BJ (cell line): ENCODE results near the gene ACAP3. TPM values are rescaled to one million over a fixed set of nuclear protein-coding genes. Genes with fewer than 3 reads are reported as not detected.
A peak's percentile ranks its signal among the peaks of the same experiment; 100 is the strongest.

ENCODE experiments used
- CTCF ChIA-PET: fragments of 350-600 bp; formaldehyde crosslinking; extraction: SDS; loops from one replicate; lab custom pipeline; 2021; ENCODE audit warnings: antibody characterized with exemption, inconsistent platforms; lab: Yijun Ruan, JAX
- POLR2A ChIA-PET: fragments of 300-600 bp; sonication (Branson Sonifier 250); formaldehyde crosslinking; extraction: SDS; loops from one replicate; lab custom pipeline; 2021; ENCODE audit warnings: antibody characterized with exemption; lab: Charles Lee
- DNase-seq: peaks from one replicate; pipeline ENCODE4 v3.0.0-alpha.2; 2011; ENCODE audit warnings: low read depth
- H3K27me3 ChIP-seq: 2 replicates; pipeline ENCODE4 v1.6.0; 2011; ENCODE audit warnings: low read length; ENCODE audit not compliant: control insufficient read depth, insufficient read depth
- H3K36me3 ChIP-seq: 2 replicates; pipeline ENCODE4 v1.5.1; 2011; ENCODE audit warnings: low read length; ENCODE audit not compliant: control insufficient read depth, insufficient read depth
- H3K4me3 ChIP-seq: 2 replicates; pipeline ENCODE4 v1.5.1; 2011; ENCODE audit warnings: low read depth, mild to moderate bottlenecking, control low read depth, low read length
- polyA plus RNA-seq: library from polyadenylated mRNA; depleted of rRNA; stranded (reverse); fragments of >200 nt; gene quantifications from 2 replicates; pipeline ENCODE4 v1.2.3, GENCODE V29; 2011
- TF ChIP-seq, protein P1 (sequence below): IDR thresholded peaks from 2 replicates; pipeline ENCODE4 v1.5.1; 2011; ENCODE audit warnings: low read depth, mild to moderate bottlenecking, control low read depth, inconsistent platforms, low read length, moderate library complexity; ENCODE audit not compliant: insufficient read depth

ACAP3 gene
- polyA plus RNA-seq, 1 experiment, result 33.9 TPM

DNA sequence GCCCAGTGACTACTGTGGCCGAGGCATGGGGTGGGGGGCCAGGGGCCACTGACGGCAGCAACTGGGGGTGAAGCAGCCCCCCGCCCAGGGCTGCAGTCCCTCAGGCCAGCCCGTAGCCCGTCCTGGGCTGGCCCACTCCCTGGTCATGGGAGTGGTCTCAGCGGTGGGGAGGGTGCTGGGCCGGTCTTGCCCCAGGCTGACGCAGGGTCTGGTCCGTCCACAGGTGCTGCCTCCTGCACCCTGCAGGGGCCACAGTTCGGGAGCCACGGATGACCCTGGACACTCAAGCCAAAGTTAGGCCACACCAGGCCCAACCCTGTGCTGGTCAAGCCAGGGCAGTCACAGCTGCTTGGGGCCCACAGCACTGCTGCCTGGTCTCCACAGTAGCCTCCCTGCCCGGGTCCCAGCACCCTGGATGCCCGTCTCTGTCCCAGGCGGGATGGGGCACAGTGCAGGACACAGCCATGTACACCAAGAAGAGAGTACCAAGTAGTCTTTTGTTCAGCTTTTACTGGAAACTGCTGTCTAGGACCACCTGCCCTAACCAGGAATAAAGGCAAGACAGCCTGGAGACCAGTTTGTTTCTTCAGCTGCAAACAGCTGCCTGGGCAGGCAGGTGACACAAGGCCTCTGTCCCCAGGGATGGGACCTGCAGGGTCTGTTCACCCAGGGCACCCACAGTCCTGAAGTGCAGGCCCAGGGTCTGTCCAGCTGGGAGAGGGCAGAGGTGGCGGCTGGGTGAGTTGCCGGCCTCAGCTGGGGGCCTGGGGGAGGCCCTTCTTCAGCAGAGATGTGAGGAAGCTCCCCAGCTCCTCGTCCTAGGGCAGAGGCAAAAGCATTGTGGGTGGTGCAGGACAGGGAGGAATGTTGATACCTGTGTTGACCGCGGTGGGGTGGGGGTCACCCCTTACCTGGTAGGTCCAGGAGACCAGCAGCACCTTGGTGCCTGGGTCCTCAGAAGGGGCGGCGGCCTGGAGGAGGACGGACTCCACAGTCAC is 3.7 kb upstream of the ACAP3 start:
- Histone ChIP-seq H3K27me3 (no peaks in the 10 kb centered on the region), H3K4me3 (no peak overlapping the region), H3K36me3 (peaks cover 35% of the 10 kb centered on the region)
- TF ChIP-seq, protein P1, sequence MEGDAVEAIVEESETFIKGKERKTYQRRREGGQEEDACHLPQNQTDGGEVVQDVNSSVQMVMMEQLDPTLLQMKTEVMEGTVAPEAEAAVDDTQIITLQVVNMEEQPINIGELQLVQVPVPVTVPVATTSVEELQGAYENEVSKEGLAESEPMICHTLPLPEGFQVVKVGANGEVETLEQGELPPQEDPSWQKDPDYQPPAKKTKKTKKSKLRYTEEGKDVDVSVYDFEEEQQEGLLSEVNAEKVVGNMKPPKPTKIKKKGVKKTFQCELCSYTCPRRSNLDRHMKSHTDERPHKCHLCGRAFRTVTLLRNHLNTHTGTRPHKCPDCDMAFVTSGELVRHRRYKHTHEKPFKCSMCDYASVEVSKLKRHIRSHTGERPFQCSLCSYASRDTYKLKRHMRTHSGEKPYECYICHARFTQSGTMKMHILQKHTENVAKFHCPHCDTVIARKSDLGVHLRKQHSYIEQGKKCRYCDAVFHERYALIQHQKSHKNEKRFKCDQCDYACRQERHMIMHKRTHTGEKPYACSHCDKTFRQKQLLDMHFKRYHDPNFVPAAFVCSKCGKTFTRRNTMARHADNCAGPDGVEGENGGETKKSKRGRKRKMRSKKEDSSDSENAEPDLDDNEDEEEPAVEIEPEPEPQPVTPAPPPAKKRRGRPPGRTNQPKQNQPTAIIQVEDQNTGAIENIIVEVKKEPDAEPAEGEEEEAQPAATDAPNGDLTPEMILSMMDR, result no peak
- ChIA-PET CTCF (no interaction called here), POLR2A (interaction anchor here (0.7 kb wide), 1 partner anchor 19 kb away, joined by 3 read pairs; no protein-coding TSS in a partner anchor)
- no peak for DNase-seq

DNA sequence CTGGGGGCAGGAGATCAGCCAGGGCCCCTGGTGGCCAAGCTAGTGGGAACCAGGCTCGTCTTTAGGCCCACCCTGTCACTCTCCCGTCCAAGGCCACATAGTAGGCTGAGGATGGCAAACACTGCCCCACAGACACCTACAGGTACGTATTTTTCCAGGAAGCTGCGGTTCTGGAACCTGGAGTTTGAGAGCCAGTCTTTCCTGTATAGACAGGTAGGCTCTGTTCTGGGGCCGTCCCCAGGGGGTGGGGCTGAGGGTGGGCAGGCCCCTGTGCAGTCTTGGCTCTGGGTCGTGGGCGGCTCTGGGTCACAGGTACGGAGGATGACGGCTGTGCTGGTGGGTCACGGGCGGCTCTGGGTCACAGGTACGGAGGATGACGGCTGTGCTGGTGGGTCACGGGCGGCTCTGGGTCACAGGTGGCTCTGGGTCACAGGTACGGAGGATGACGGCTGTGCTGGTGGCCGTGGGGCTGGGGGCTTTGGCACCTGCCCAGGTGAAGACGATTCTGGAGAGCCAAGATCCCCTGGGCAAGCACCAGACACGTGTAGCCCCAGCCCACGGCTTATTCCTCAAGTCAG is 2.8 kb upstream of the ACAP3 start:
- TF ChIP-seq, protein P1, result no peak
- CTCF ChIA-PET, result interaction anchor here (0.6 kb wide), 1 partner anchor 61 kb away, joined by 3 read pairs; no protein-coding TSS in a partner anchor
- DNase-seq, result no peak
- Histone ChIP-seq H3K36me3 (peaks cover 35% of the 10 kb centered on the region), H3K4me3 (no peak overlapping the region), H3K27me3 (no peaks in the 10 kb centered on the region)
- POLR2A ChIA-PET, result no interaction called here

- ChIA-PET CTCF (interaction anchor here (0.6 to 1.1 kb wide), 2 partner anchors 61 to 62 kb away, joined by 3 read pairs; no protein-coding TSS in a partner anchor), POLR2A (no interaction called here)
- TF ChIP-seq, protein P1, result no peak
- DNase-seq, result no peak
- no peak overlapping the region for H3K4me3 ChIP-seq
- H3K27me3 ChIP-seq, result no peaks in the 10 kb centered on the region
- H3K36me3 ChIP-seq, result peaks cover 35% of the 10 kb centered on the region
Measured at GRCh38 chr1:1310109-1310385, 2.3 kb upstream of the ACAP3 start.

GRCh38 chr1:1309251-1310108 is 1.8 kb upstream of the ACAP3 start:
- Histone ChIP-seq H3K4me3 (peak overlapping the region; percentile 88), H3K27me3 (no peaks in the 10 kb centered on the region), H3K36me3 (peaks cover 33% of the 10 kb centered on the region)
- DNase-seq, result no peak
- TF ChIP-seq, protein P1, result no peak
- ChIA-PET POLR2A (interaction anchor here (0.6 kb wide), 2 partner anchors 48 to 53 kb away, joined by 3 read pairs; no protein-coding TSS in a partner anchor), CTCF (interaction anchor here (0.6 to 1.1 kb wide), 3 partner anchors 62 to 187 kb away, joined by 3 read pairs; no protein-coding TSS in a partner anchor)
